ENCODE results near the gene UFSP1. TPM values are rescaled to one million over a fixed set of nuclear protein-coding genes. Genes with fewer than 3 reads are reported as not detected.

The UFSP1 gene
- total and polyA plus RNA-seq, 7 donors = 2.5 to 8.0 (median 5.4) TPM

DNA sequence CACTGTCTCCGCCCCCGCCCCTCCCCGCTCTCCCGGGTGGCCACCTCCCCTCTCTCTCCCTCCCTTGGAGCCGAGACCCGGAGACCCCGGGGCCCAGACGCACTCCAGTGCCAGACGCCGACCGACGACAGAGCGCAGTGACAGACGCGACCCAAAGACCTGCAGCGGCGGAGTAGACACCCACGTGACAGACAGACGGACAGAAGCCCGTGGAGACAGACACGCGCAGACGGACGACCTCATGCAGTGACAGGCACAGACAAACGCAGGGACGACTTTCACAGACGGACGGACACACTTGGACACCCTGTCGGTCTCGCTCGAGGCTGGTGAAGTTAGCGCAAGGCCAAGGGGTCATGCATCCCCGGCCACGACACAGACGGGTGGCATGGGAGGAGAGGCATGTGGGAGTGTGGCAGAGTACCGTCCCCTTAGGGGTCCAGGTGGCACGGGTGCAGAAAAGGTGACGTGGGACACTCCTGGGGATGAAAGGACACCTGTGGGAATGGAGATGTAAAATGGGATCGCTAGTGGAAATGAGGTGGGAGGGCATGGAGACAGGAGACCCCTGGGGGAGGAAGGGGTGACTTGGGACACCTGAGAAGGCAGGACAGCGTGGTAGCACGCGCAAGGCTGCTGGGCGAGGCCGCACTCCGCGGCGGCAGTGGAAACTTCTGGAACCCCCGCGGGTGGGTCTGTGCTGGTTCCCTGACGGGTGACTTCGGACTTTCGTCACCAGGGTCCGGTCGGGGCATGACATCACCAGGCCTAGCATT is 6.6 kb upstream of the UFSP1 start:
- Histone ChIP-seq H3K9me3 (no peaks in the 10 kb centered on the region), H3K27me3 (ENCODE audit: insufficient read depth in 3 of 3, low read length in 2 of 3) (peaks cover 0 to 6% (median 0%) of the 10 kb centered on the region in 3 donors), H3K4me3 (peak overlapping the region; percentile 79), H3K27ac (peak overlapping the region; percentile 85), H3K36me3 (ENCODE audit: insufficient read depth in 1 of 2, low read depth in 1 of 2) (no peaks in the 10 kb centered on the region), H3K4me1 (peaks cover 17% of the 10 kb centered on the region)
- intact Hi-C loops (cut with DNase I) = loop anchor here (2.0 to 5.0 kb wide), 2 partner anchors 71 to 181 kb away; no protein-coding TSS in a partner anchor
- WGBS, 3 donors = 1 to 2% (median 1%) methylated on average over 39 to 54 of the region's 54 CpGs
- DNase-seq (peak; percentile 56 to 81), ATAC-seq (peak; percentile 45 to 65 (median 52))
- TF ChIP-seq, protein P1, sequence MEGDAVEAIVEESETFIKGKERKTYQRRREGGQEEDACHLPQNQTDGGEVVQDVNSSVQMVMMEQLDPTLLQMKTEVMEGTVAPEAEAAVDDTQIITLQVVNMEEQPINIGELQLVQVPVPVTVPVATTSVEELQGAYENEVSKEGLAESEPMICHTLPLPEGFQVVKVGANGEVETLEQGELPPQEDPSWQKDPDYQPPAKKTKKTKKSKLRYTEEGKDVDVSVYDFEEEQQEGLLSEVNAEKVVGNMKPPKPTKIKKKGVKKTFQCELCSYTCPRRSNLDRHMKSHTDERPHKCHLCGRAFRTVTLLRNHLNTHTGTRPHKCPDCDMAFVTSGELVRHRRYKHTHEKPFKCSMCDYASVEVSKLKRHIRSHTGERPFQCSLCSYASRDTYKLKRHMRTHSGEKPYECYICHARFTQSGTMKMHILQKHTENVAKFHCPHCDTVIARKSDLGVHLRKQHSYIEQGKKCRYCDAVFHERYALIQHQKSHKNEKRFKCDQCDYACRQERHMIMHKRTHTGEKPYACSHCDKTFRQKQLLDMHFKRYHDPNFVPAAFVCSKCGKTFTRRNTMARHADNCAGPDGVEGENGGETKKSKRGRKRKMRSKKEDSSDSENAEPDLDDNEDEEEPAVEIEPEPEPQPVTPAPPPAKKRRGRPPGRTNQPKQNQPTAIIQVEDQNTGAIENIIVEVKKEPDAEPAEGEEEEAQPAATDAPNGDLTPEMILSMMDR (IDR thresholded peaks at IDR 0.05) = no peak

DNA sequence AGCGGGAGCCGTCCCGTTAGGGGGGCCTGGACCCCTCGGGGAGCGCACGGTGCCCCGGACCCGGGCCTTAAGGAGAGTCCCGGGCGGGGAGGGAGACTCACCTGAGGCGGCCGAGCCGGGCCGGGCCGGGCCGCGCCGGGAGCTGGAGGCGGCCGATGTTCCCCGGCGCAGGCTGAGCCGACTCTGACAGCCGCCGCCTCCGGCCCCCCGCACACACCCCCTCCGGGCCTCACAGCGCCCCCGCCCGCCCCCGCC is 6.1 kb upstream of the UFSP1 start, which contains the start of gene ACHE:
ACHE (minus strand) TSS at position 188 of the 255 bp plus-strand sequence. CDS start 1,656 bp downstream, outside the sequence.
- 0 to 1% (median 0%) methylated on average over 4 to 32 of the region's 32 CpGs for WGBS, 3 donors

DNA sequence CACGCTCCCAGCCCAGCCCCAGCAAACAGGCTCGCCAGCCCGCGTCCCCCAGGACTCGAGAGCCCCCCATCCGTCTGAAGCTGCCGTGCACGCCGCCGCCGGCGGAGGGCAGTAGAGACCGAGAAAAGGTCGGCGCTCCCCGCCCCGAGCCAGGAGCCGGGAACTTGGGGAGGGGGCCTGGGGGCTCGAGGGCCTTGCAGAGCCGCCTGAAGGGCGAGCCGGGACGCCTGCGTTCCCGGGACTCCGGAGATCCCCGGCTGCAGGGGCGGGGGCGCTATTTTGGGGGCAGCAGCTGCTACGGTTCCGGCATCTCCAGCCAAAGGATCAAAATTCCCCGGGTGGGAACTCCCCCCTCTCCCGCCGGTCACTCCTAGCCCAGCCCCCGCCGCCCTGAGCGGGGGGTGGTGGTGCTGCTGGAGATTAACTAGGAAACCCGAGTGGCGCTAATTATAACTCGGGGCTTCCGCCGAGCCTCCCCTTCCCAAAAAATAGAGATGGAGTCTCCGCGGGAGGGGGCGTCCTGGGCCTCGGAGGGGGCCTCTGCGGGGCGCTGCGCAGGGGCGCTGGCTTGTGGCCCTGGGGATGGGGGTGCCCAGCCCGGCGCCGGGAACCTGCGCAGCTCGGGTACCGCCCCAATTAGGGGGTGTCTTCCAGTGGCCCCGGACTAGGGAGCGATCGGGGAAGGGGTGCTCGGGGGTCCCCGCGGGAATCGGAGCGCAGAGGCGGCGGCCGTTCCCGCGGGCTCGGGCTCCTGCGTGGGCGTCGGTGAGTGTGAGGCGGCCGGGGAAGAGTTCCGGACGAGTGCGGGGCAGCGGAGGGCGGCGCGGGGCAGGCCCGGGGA is 5.6 kb upstream of the UFSP1 start:
- ATAC-seq = peak; percentile 46 to 78 (median 72)
- DNase-seq = peak; percentile 64 to 89
- TF ChIP-seq, protein P1 (IDR thresholded peaks at IDR 0.05) = peak; percentile 68
- H3K27ac ChIP-seq = peak overlapping the region; percentile 85
- peaks cover 24% of the 10 kb centered on the region for H3K4me1 ChIP-seq
- peaks cover 0 to 6% (median 0%) of the 10 kb centered on the region in 3 donors for H3K27me3 ChIP-seq (ENCODE audit: insufficient read depth in 3 of 3, low read length in 2 of 3)
- H3K36me3 ChIP-seq (ENCODE audit: insufficient read depth in 1 of 2, low read depth in 1 of 2) = no peaks in the 10 kb centered on the region
- 1% methylated on average over 68 to 83 of the region's 83 CpGs for WGBS, 3 donors
- no peaks in the 10 kb centered on the region for H3K9me3 ChIP-seq
- intact Hi-C loops (cut with DNase I) = loop anchor here (5.0 kb wide), 1 partner anchor 182 kb away; no protein-coding TSS in a partner anchor
- H3K4me3 ChIP-seq = peak overlapping the region; percentile 79

More for the DNA sequence above, 6.1 kb upstream of the UFSP1 start, which contains the start of gene ACHE:
- H3K27me3 ChIP-seq (ENCODE audit: insufficient read depth in 3 of 3, low read length in 2 of 3) = peaks cover 0 to 6% (median 0%) of the 10 kb centered on the region in 3 donors
- no peaks in the 10 kb centered on the region for H3K9me3 ChIP-seq
- no peaks in the 10 kb centered on the region for H3K36me3 ChIP-seq (ENCODE audit: insufficient read depth in 1 of 2, low read depth in 1 of 2)
- intact Hi-C loops (cut with DNase I) = loop anchor here (5.0 kb wide), 1 partner anchor 182 kb away; no protein-coding TSS in a partner anchor
- peaks cover 22% of the 10 kb centered on the region for H3K4me1 ChIP-seq
- TF ChIP-seq, protein P1 (IDR thresholded peaks at IDR 0.05) = no peak
- no peak for DNase-seq
- ATAC-seq = peak in 3 of 4 donors; percentile 26 to 47 (median 45)
- H3K4me3 ChIP-seq = peak within 1 kb of the TSS; percentile 79
- peak within 1 kb of the TSS; percentile 85 for H3K27ac ChIP-seq

DNA sequence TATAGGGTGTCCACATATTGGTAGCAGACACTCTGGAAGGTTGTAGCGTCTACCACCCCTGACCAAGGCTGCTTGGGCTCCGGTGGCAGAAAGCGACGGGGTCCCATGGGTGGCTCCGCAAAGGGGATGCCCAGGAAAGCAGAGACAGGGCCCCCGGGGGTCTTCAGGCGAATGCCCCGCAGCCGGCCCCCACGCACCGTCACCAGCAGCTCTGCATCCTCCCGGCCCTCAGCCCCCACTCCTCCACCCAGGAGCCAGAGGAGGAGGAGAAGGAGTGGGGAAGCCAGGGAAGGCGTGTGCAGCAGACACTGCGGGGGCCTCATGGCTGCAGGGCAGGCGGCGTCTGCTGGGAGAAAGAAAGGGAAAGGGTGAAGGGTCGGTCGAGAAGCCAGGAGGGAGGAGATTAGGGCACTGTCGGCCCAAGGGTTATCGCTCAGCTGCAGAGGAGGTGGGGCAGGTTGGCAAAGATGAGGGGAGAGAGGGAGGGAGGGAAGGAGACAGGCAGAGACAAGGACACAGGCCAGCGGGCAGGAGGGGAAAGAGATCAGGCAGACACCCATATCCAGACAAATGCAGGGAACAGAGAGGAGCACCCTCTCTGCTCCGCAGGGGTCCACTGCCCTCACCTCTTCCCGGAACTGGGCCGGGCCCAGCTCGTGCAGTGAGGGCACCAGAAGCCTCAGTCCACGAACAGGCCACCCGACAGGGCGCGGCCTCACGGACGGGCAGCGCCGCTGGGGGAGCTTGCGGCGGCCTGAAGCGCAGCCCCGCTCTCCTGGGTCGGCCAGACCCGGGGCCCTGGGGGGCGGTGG is 4.6 kb upstream of the UFSP1 start:
- Histone ChIP-seq H3K9me3 (no peaks in the 10 kb centered on the region), H3K27me3 (ENCODE audit: insufficient read depth in 3 of 3, low read length in 2 of 3) (peaks cover 0 to 6% (median 0%) of the 10 kb centered on the region in 3 donors), H3K4me3 (peak overlapping the region; percentile 79), H3K4me1 (peaks cover 24% of the 10 kb centered on the region), H3K36me3 (ENCODE audit: insufficient read depth in 1 of 2, low read depth in 1 of 2) (no peaks in the 10 kb centered on the region), H3K27ac (peak overlapping the region; percentile 85)
- intact Hi-C loops (cut with DNase I) = no loop called here
- DNase-seq (peak in 1 of 2 donors; percentile 23), ATAC-seq (peak in 1 of 4 donors; percentile 6)
- TF ChIP-seq, protein P1 (IDR thresholded peaks at IDR 0.05) = no peak
- WGBS, 3 donors = 25 to 34% (median 28%) methylated on average over 35 to 40 of the region's 40 CpGs
